PC-3 (cell line): ENCODE data around the gene GPD1. TPM values are rescaled to one million over a fixed set of nuclear protein-coding genes. Genes with fewer than 3 reads are reported as not detected.

ENCODE experiments used
- ATAC-seq: fragments of 200-7000 bp; cut with Tn5 transposase; 2 replicates; pipeline ENCODE4 v1.9.1; 2020; ENCODE audit warnings: mild to moderate bottlenecking, moderate library complexity
- BruUV-seq: library from RNA; stranded (reverse); fragments of 400-500 nt; replicated peaks from 2 replicates; lab custom pipeline; 2021; lab: Mats Ljungman, UMichigan
- CTCF ChIA-PET: fragments of 300-600 bp; sonication (Branson Sonifier 250); formaldehyde crosslinking; loops from one replicate; lab custom pipeline; 2022; ENCODE audit warnings: antibody characterized with exemption; lab: Charles Lee
- POLR2A ChIA-PET: fragments of 300-600 bp; sonication (Branson Sonifier 250); formaldehyde crosslinking; loops from one replicate; lab custom pipeline; 2022; ENCODE audit warnings: antibody characterized with exemption; ENCODE audit not compliant: unreplicated experiment; lab: Charles Lee
- DNase-seq: peaks from one replicate; pipeline ENCODE4 v3.0.0-alpha.2; 2015
- H2AFZ ChIP-seq: fragments of 300-600 bp; sonication (generic); 2 replicates; pipeline ENCODE4 v1.6.0; 2016; ENCODE audit warnings: antibody characterized with exemption, low read length
- H3F3A ChIP-seq: fragments of 300-600 bp; sonication (generic); one replicate; pipeline ENCODE4 v1.6.0; 2017; ENCODE audit warnings: antibody characterized with exemption, low read length, control low read depth, mild to moderate bottlenecking; ENCODE audit not compliant: unreplicated experiment
- H3K27ac ChIP-seq: fragments of 300-600 bp; sonication (generic); 2 replicates; pipeline ENCODE4 v1.5.1; 2016; ENCODE audit warnings: mild to moderate bottlenecking, low read length
- H3K27me3 ChIP-seq: fragments of 300-600 bp; sonication (generic); 2 replicates; pipeline ENCODE4 v1.6.1; 2016; ENCODE audit warnings: low read length, mixed read lengths
- H3K36me3 ChIP-seq: fragments of 300-600 bp; sonication (generic); 2 replicates; pipeline ENCODE4 v1.6.1; 2016; ENCODE audit warnings: low read depth, mixed run types, low read length, mixed read lengths
- H3K4me1 ChIP-seq: fragments of 300-600 bp; sonication (generic); 2 replicates; pipeline ENCODE4 v1.5.1; 2016; ENCODE audit warnings: low read length; ENCODE audit not compliant: insufficient read depth
- H3K4me2 ChIP-seq: fragments of 300-600 bp; sonication (generic); 2 replicates; pipeline ENCODE4 v1.6.0; 2016; ENCODE audit warnings: low read length
- H3K4me3 ChIP-seq: fragments of 300-600 bp; sonication (generic); 2 replicates; pipeline ENCODE4 v1.5.1; 2016; ENCODE audit warnings: mild to moderate bottlenecking, low read length, mixed read lengths
- H3K79me2 ChIP-seq: fragments of 300-600 bp; sonication (generic); 2 replicates; pipeline ENCODE4 v1.6.1; 2017; ENCODE audit warnings: low read length, mixed read lengths
- H3K9ac ChIP-seq: fragments of 300-600 bp; sonication (generic); 2 replicates; pipeline ENCODE4 v1.6.0; 2016; ENCODE audit warnings: mild to moderate bottlenecking, low read length
- H3K9me2 ChIP-seq: fragments of 300-600 bp; sonication (generic); replicated peaks from 2 replicates; pipeline ENCODE4 v1.6.1; 2016; ENCODE audit warnings: mixed run types, low read length, mixed read lengths
- H3K9me3 ChIP-seq: fragments of 300-600 bp; sonication (generic); 2 replicates; pipeline ENCODE4 v1.6.1; 2016; ENCODE audit warnings: low read length, mixed read lengths
- H4K20me1 ChIP-seq: fragments of 300-600 bp; sonication (generic); 2 replicates; pipeline ENCODE4 v1.6.1; 2016; ENCODE audit warnings: low read length, mixed read lengths
- CTCF ChIP-seq: fragments of 300-600 bp; sonication (generic); conservative IDR thresholded peaks from 2 replicates; pipeline ENCODE4 v1.5.1; 2017; ENCODE audit warnings: antibody characterized with exemption, low read depth, mild to moderate bottlenecking, low read length
- EZH2 ChIP-seq: fragments of 300-600 bp; sonication (generic); IDR thresholded peaks from one replicate; pipeline ENCODE4 v1.6.1; 2017; ENCODE audit warnings: antibody characterized with exemption, mild to moderate bottlenecking, low read length; ENCODE audit not compliant: unreplicated experiment
- EZH2phosphoT487 ChIP-seq: fragments of 300-600 bp; sonication (generic); IDR thresholded peaks from 2 replicates; pipeline ENCODE4 v1.6.1; 2018; ENCODE audit warnings: mild to moderate bottlenecking, antibody characterized with exemption, low read length, borderline replicate concordance
- intact Hi-C: fragments of 100-400 bp; cut with micrococcal nuclease; formaldehyde crosslinking; loops from 2 replicates; pipeline ENCODE4 v1.9.0; 2023
- total RNA-seq: library from RNA; depleted of rRNA; stranded (reverse); fragments of >200 nt; gene quantifications from 2 replicates; pipeline ENCODE4 v1.2.3, GENCODE V29; 2014

GPD1 gene
- total RNA-seq, 1 experiment from 2014 or later: 0.11 TPM

DNA sequence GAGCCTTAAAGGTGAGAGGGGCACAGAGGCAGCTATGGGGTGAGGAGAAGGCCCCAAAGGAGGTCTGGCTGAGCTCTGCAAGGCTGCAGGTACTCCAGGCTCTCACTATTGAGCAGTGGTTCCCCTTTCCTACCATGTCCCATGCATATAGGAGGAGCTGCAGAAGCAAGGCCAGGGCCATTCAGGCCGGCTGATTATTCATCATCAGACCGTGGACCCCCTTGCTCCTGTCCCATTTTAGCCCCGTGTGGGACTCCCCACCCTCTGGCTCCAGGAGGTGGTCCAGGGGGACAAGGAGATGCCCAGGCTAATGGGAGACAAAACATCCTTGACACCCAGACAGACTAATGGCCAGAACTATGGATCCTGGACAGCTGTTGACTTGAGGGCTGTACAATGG is 3.1 kb downstream of the GPD1 start:
- Histone ChIP-seq H3K4me3 (no peak overlapping the region), H3K36me3 (peaks cover 5% of the 10 kb centered on the region), H3K9ac (no peak overlapping the region), H3K27ac (no peak overlapping the region), H2AFZ (no peak overlapping the region), H3K27me3 (no peaks in the 10 kb centered on the region), H3K79me2 (no peaks in the 10 kb centered on the region), H3K9me2 (no peaks in the 10 kb centered on the region), H3F3A (no peaks in the 10 kb centered on the region), H3K4me1 (peaks cover 7% of the 10 kb centered on the region; the same call in 1 of the 2 replicates), H3K4me2 (no peak overlapping the region), H4K20me1 (no peaks in the 10 kb centered on the region), H3K9me3 (no peaks in the 10 kb centered on the region)
- no peak for ATAC-seq
- BruUV-seq: no TSS peak
- intact Hi-C loops: no loop called here
- DNase-seq: no peak
- POLR2A ChIA-PET: no interaction called here
- TF ChIP-seq EZH2 (no peak), EZH2phosphoT487 (no peak), CTCF (no peak)
- CTCF ChIA-PET: interaction anchor here (0.6 kb wide), 1 partner anchor 140 kb away, joined by 5 read pairs; no protein-coding TSS in a partner anchor

GRCh38 chr12:50107416-50108268 is 3.8 kb downstream of the GPD1 start:
- Histone ChIP-seq H3K4me2 (no peak overlapping the region), H4K20me1 (0 out of 2 replicates have a peak, but pooled peaks cover under 1% of the 10 kb centered on the region), H3K36me3 (no peaks in the 10 kb centered on the region), H3K9ac (no peak overlapping the region), H3K27me3 (no peaks in the 10 kb centered on the region), H3K79me2 (peaks cover 5% of the 10 kb centered on the region), H3K9me3 (no peaks in the 10 kb centered on the region), H3K4me3 (no peak overlapping the region), H3F3A (no peaks in the 10 kb centered on the region), H3K9me2 (no peaks in the 10 kb centered on the region), H3K27ac (no peak overlapping the region), H3K4me1 (peaks cover 7% of the 10 kb centered on the region; the same call in 1 of the 2 replicates), H2AFZ (no peak overlapping the region)
- POLR2A ChIA-PET: no interaction called here
- CTCF ChIA-PET: no interaction called here
- ATAC-seq: no peak
- DNase-seq: no peak
- intact Hi-C loops: no loop called here
- no peak for TF ChIP-seq EZH2phosphoT487
- no peak for TF ChIP-seq EZH2
- no peak for TF ChIP-seq CTCF
- no TSS peak for BruUV-seq

DNA sequence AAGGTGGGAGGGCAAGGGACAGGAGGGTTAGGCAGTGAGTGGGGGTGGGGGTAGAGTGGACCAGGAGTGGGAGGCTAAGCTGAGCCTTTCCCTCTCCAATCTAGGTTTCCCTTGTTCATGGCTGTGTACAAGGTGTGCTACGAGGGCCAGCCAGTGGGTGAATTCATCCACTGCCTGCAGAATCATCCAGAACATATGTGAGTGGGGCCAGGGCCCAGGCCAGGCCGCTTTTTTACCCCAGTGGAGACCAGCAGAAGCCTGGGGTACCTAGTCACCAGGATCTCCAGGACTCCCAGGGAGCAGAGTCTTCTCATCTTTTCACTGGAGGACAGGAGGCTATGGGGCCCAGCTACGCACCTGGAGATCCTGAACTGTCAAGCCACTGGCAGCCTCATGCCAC is 5.5 kb downstream of the GPD1 start:
- ChIA-PET POLR2A (interaction anchor here (0.6 kb wide), 1 partner anchor 368 kb away, joined by 16 read pairs; the partner anchor contains the start of gene TMBIM6), CTCF (no interaction called here)
- H3K27me3 ChIP-seq: no peaks in the 10 kb centered on the region
- H3K9me2 ChIP-seq: no peaks in the 10 kb centered on the region
- intact Hi-C loops: no loop called here
- no peaks in the 10 kb centered on the region for H3F3A ChIP-seq
- H3K27ac ChIP-seq: no peak overlapping the region
- H3K4me3 ChIP-seq: no peak overlapping the region
- no TSS peak for BruUV-seq
- no peak for ATAC-seq
- H3K4me1 ChIP-seq: peaks cover 13% of the 10 kb centered on the region; the same call in 1 of the 2 replicates
- 0 out of 2 replicates have a peak, but pooled peaks cover 5% of the 10 kb centered on the region for H4K20me1 ChIP-seq
- H3K79me2 ChIP-seq: peaks cover 22% of the 10 kb centered on the region
- H3K9me3 ChIP-seq: no peaks in the 10 kb centered on the region
- H2AFZ ChIP-seq: no peak overlapping the region
- no peak for DNase-seq
- TF ChIP-seq EZH2phosphoT487 (no peak), CTCF (no peak), EZH2 (no peak)
- no peak overlapping the region for H3K4me2 ChIP-seq
- no peaks in the 10 kb centered on the region for H3K36me3 ChIP-seq
- H3K9ac ChIP-seq: no peak overlapping the region
